ENCODE measurements around the gene CLTC. TPM values are rescaled to one million over a fixed set of nuclear protein-coding genes. Genes with fewer than 3 reads are reported as not detected.

Gene CLTC
- total RNA-seq, 1 experiment from 2014 or later: 254 TPM

- Mint-ChIP-seq H3K36me3 (ENCODE audit: insufficient read depth in 1 of 3, low read depth in 3 of 3) (peaks cover 37 to 88% (median 72%) of the 10 kb centered on the region in 3 experiments; a peak in 6 of 7 replicates), H3K4me1 (no peaks in the 10 kb centered on the region), H3K9me3 (no peaks in the 10 kb centered on the region), H3K27ac (no peak overlapping the region), H3K4me3 (no peak overlapping the region), H3K27me3 (ENCODE audit: low read depth) (no peaks in the 10 kb centered on the region)
- H3K18ac ChIP-seq (ENCODE audit: insufficient read length, low read depth, low read length): no peak overlapping the region
- H4K20me1 ChIP-seq (ENCODE audit: control insufficient read depth, insufficient read depth, insufficient read length): no peaks in the 10 kb centered on the region
- H3K4me2 ChIP-seq (ENCODE audit: insufficient read depth, insufficient read length, low read length): no peak overlapping the region
- no peaks in the 10 kb centered on the region for H3K79me2 ChIP-seq (ENCODE audit: insufficient read depth, low read length)
- no peak overlapping the region for H2BK15ac ChIP-seq (ENCODE audit: low read depth, low read length)
- no peak for DNase-seq
- H3K4ac ChIP-seq (ENCODE audit: low read depth, low read length): no peak overlapping the region
- H3T11ph ChIP-seq (ENCODE audit: low read length): no peak overlapping the region
- no peaks in the 10 kb centered on the region for H3K23me2 ChIP-seq (ENCODE audit: insufficient read length, low read depth, low read length, poor library complexity, severe bottlenecking)
- no peaks in the 10 kb centered on the region for H3K79me1 ChIP-seq (ENCODE audit: insufficient read depth, low read depth, low read length, poor library complexity, severe bottlenecking)
- no peak overlapping the region for H3K23ac ChIP-seq (ENCODE audit: insufficient read length, low read depth, low read length)
- H2BK12ac ChIP-seq (ENCODE audit: insufficient read length, low read depth, low read length): no peak overlapping the region
- H4K8ac ChIP-seq (replicated peaks; ENCODE audit: insufficient read length, low read depth, low read length): no peak overlapping the region
- no peak for TF ChIP-seq CTCF (conservative IDR thresholded peaks at IDR 0.05)
- no peak overlapping the region for H3K14ac ChIP-seq (ENCODE audit: insufficient read depth, low read length)
- H2BK5ac ChIP-seq (ENCODE audit: insufficient read length, low read length): no peak overlapping the region
- H2AFZ ChIP-seq (ENCODE audit: low read length): no peak overlapping the region
- H3K27ac ChIP-seq (ENCODE audit: insufficient read length, low read depth, low read length): no peak overlapping the region
- no peaks in the 10 kb centered on the region for H3K4me1 ChIP-seq (ENCODE audit: insufficient read depth, low read length)
- H4K91ac ChIP-seq (ENCODE audit: insufficient read length, low read depth, low read length): no peak overlapping the region
- H2BK20ac ChIP-seq (ENCODE audit: low read depth, low read length, poor library complexity, severe bottlenecking): no peak overlapping the region
- H3K27me3 ChIP-seq (ENCODE audit: insufficient read depth, low read length): no peaks in the 10 kb centered on the region
- no peak overlapping the region for H3K56ac ChIP-seq (ENCODE audit: insufficient read length, low read depth, low read length)
- H2AK5ac ChIP-seq (ENCODE audit: insufficient read length, low read length): no peak overlapping the region
- H2BK120ac ChIP-seq (ENCODE audit: low read depth, low read length, poor library complexity, severe bottlenecking): no peak overlapping the region
- no peaks in the 10 kb centered on the region for H3K9me3 ChIP-seq (ENCODE audit: control insufficient read depth, low read depth, low read length)
- H3K9ac ChIP-seq (ENCODE audit: extremely low read depth, insufficient read length, low read length): no peak overlapping the region
- H4K5ac ChIP-seq (ENCODE audit: insufficient read length, low read depth, low read length): no peak overlapping the region
These were observed 63.6 kb downstream of the CLTC start for GRCh38 chr17:59683283-59683682.

Data from H9 (cell line).